ENCODE data around the gene LRMDA. TPM values are rescaled to one million over a fixed set of nuclear protein-coding genes. Genes with fewer than 3 reads are reported as not detected.

Gene LRMDA
- total and polyA plus RNA-seq, 2 donors (not counting 3 experiments of a cell fraction or from before 2014, with no cell fraction given): 9.7 to 18.0 TPM

DNA sequence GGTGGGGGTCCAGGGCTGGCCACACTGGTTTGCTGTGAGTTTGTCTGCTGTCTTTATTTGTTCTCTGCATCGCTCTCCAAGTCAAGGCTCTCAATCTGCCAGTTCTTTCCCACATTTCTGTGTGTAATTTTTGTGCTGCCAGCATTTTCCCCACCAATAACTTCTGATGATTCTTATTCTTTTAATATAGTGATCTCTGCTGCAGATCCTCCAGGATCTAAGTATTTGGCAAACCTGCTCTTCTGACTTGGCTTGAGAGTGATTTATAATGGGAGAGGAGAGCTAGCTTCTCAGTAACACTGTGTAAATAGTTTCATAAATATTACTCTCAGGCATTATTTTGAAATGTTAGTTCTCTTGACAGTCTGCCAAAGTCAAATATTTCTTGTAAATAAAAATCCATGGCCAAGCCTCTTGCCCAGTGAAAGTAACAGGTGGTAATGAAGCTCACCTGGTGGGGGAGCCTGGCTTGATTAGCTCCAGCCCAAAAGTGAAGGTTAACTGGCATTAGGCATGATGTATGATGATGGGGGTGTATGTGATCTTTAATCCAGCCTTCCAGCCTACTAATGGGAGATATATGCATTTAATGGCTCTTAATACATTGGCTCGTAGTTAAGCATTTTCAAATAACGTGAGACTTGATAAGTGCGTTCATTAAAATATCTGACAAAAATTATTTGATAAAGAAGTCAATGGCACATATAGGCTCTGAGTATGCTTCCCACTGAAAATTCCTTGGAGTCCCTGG, 1150.3 kb downstream of the LRMDA start:
- Histone ChIP-seq H3K9ac (replicated peaks; ENCODE audit: extremely low read depth, insufficient read depth, low read length) (no peak overlapping the region), H3K9me1 (replicated peaks; ENCODE audit: control insufficient read depth, extremely low read depth, insufficient read depth, low read length) (no peaks in the 10 kb centered on the region), H3K36me3 (ENCODE audit: control insufficient read depth in 2 of 2, extremely low read depth in 1 of 2, insufficient read depth in 2 of 2, low read length in 2 of 2) (no peaks in the 10 kb centered on the region), H2AFZ (ENCODE audit: low read depth, low read length) (no peak overlapping the region), H4K20me1 (replicated peaks; ENCODE audit: control insufficient read depth, extremely low read depth, insufficient read depth, low read length) (no peaks in the 10 kb centered on the region), H3K79me2 (ENCODE audit: control insufficient read depth, insufficient read depth, low read length) (no peaks in the 10 kb centered on the region), H3K4me1 (ENCODE audit: control insufficient read depth, extremely low read depth, insufficient read depth, low read length) (no peaks in the 10 kb centered on the region), H3K27me3 (ENCODE audit: control insufficient read depth in 2 of 2, insufficient read depth in 2 of 2, low read length in 2 of 2) (no peaks in the 10 kb centered on the region), H3K4me3 (replicated peaks in 1 of 3; ENCODE audit: insufficient read depth in 1 of 3, low read depth in 1 of 3, low read length in 3 of 3) (no peak overlapping the region), H3K9me3 (replicated peaks; ENCODE audit: control insufficient read depth, insufficient read depth, low read length) (no peaks in the 10 kb centered on the region), H3K27ac (ENCODE audit: insufficient read depth, low read depth, low read length) (no peak overlapping the region), H3K4me2 (ENCODE audit: insufficient read depth, low read length) (no peak overlapping the region)
- no TSS peak for BruUV-seq (replicated peaks)
- TF ChIP-seq POLR2AphosphoS5 (IDR thresholded peaks at IDR 0.05; ENCODE audit: insufficient read depth, low read depth, low read length): no peak
- TF ChIP-seq, protein P1, sequence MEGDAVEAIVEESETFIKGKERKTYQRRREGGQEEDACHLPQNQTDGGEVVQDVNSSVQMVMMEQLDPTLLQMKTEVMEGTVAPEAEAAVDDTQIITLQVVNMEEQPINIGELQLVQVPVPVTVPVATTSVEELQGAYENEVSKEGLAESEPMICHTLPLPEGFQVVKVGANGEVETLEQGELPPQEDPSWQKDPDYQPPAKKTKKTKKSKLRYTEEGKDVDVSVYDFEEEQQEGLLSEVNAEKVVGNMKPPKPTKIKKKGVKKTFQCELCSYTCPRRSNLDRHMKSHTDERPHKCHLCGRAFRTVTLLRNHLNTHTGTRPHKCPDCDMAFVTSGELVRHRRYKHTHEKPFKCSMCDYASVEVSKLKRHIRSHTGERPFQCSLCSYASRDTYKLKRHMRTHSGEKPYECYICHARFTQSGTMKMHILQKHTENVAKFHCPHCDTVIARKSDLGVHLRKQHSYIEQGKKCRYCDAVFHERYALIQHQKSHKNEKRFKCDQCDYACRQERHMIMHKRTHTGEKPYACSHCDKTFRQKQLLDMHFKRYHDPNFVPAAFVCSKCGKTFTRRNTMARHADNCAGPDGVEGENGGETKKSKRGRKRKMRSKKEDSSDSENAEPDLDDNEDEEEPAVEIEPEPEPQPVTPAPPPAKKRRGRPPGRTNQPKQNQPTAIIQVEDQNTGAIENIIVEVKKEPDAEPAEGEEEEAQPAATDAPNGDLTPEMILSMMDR (IDR thresholded peaks at IDR 0.05; ENCODE audit: extremely low read depth in 1 of 2, insufficient read depth in 1 of 2, low read depth in 1 of 2, low read length in 2 of 2): no peak
- no peak for TF ChIP-seq FOS (IDR thresholded peaks at IDR 0.05; ENCODE audit: borderline replicate concordance, insufficient read depth, low read length)
- TF ChIP-seq MYC (IDR thresholded peaks at IDR 0.05; ENCODE audit: low read depth, low read length): no peak
- TF ChIP-seq POLR2A (IDR thresholded peaks at IDR 0.05; ENCODE audit: low read depth, low read length): no peak
- TF ChIP-seq EZH2 (IDR thresholded peaks at IDR 0.05; ENCODE audit: borderline replicate concordance, low read depth, low read length, severe bottlenecking): no peak
- TF ChIP-seq, protein P2, sequence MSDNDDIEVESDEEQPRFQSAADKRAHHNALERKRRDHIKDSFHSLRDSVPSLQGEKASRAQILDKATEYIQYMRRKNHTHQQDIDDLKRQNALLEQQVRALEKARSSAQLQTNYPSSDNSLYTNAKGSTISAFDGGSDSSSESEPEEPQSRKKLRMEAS (IDR thresholded peaks at IDR 0.05; ENCODE audit: insufficient read depth, insufficient read length): no peak
- no peak for TF ChIP-seq JUN (IDR thresholded peaks at IDR 0.05; ENCODE audit: borderline replicate concordance, insufficient read depth, insufficient read length, low read depth)
- no peak for TF ChIP-seq GATA2 (IDR thresholded peaks at IDR 0.05; ENCODE audit: insufficient read depth, insufficient read length, low read depth, low read length)
- dilution Hi-C loops (cut with MboI; ENCODE audit: extremely low pct_ligation_motif_present, low sequenced_read_pairs) (no loop called here), intact Hi-C loops (cut with micrococcal nuclease) (no loop called here)
- ChIA-PET CTCF (no interaction called here), POLR2A (no interaction called here)
- DNase-seq (ENCODE audit: low read depth, low spot score) (no peak), FAIRE-seq (no peak)
